ENCODE data around the gene SPRN. TPM values are rescaled to one million over a fixed set of nuclear protein-coding genes. Genes with fewer than 3 reads are reported as not detected.

The SPRN gene
- polyA plus RNA-seq, 2 of the 4 experiments (the other 2 are of a cell fraction) = 0.06 to 0.15 TPM

DNA sequence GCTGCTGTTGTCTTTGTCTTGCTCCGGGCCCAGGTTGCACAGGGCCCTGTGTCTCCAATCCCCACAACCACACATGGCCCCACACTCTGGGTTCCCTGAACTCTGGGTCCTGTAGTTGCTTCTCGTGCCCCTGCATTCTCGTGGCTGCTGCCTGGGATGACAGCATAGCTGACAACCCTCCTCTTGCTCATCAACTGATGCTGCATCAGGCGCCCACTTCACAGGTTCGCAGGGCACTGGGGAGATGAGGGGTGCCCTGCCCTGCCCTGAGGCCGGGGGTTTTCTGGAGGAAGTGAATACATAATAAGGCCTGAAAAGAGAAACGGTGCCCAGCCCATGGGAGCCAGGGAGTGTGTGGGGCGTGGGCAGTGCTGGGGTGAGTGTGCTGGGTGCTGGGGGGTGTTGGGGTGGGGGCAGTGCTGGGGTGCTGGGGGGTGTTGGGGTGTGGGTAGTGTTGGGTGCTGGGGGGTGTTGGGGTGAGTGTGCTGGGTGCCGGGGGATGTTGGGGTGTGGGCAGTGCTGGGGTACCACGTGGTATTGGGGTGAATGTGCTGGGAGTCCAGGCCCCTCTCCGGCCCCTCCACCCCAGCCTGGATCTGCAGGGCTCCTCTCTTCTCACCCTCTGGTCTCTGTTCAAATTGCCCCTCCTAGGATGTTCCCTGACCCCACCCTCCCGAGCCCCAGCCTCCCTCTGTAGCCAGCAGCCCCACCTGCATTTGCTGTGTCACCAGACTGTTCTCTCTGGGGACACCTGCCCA, 32.5 kb downstream of the SPRN start (continued):
- TF ChIP-seq, protein P1, sequence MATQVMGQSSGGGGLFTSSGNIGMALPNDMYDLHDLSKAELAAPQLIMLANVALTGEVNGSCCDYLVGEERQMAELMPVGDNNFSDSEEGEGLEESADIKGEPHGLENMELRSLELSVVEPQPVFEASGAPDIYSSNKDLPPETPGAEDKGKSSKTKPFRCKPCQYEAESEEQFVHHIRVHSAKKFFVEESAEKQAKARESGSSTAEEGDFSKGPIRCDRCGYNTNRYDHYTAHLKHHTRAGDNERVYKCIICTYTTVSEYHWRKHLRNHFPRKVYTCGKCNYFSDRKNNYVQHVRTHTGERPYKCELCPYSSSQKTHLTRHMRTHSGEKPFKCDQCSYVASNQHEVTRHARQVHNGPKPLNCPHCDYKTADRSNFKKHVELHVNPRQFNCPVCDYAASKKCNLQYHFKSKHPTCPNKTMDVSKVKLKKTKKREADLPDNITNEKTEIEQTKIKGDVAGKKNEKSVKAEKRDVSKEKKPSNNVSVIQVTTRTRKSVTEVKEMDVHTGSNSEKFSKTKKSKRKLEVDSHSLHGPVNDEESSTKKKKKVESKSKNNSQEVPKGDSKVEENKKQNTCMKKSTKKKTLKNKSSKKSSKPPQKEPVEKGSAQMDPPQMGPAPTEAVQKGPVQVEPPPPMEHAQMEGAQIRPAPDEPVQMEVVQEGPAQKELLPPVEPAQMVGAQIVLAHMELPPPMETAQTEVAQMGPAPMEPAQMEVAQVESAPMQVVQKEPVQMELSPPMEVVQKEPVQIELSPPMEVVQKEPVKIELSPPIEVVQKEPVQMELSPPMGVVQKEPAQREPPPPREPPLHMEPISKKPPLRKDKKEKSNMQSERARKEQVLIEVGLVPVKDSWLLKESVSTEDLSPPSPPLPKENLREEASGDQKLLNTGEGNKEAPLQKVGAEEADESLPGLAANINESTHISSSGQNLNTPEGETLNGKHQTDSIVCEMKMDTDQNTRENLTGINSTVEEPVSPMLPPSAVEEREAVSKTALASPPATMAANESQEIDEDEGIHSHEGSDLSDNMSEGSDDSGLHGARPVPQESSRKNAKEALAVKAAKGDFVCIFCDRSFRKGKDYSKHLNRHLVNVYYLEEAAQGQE (IDR thresholded peaks at IDR 0.05) = no peak
- TF ChIP-seq TFCP2L1 (CRISPR knock-in tag; IDR thresholded peaks at IDR 0.05) (no peak), EP300 (IDR thresholded peaks at IDR 0.05) (no peak), CHD4 (IDR thresholded peaks at IDR 0.05; ENCODE audit: borderline replicate concordance) (no peak), HOXB5 (CRISPR knock-in tag; IDR thresholded peaks at IDR 0.05) (no peak), RCOR1 (IDR thresholded peaks at IDR 0.05; ENCODE audit: low read depth, low read length) (no peak), CBX2 (IDR thresholded peaks at IDR 0.05; ENCODE audit: borderline replicate concordance, low read depth) (no peak), MAFK (IDR thresholded peaks at IDR 0.05; ENCODE audit: partially characterized antibody) (no peak), RARB (CRISPR knock-in tag; IDR thresholded peaks at IDR 0.05) (no peak)
- TF ChIP-seq, protein P2, sequence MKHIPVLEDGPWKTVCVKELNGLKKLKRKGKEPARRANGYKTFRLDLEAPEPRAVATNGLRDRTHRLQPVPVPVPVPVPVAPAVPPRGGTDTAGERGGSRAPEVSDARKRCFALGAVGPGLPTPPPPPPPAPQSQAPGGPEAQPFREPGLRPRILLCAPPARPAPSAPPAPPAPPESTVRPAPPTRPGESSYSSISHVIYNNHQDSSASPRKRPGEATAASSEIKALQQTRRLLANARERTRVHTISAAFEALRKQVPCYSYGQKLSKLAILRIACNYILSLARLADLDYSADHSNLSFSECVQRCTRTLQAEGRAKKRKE (CRISPR knock-in tag; IDR thresholded peaks at IDR 0.05; ENCODE audit: low read depth) = no peak

DNA sequence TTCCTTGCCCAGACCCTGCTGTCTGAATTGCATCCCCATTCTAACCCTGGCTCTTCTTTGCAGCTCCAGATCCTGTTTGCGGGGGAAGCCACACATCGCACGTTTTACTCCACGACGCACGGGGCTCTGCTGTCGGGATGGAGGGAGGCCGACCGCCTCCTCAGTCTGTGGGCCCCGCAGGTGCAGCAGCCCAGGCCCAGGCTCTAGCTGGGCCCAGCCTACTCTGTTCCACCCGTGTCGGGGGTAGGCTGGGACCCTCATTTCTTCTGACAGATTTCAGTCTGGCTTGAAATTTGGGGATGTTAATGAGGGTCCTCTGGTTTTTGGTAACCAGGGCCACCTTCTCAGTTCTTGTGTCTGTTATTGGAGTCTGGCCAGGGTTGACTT, 33.2 kb downstream of the SPRN start:
- CTCF ChIA-PET = interaction anchor here (0.9 to 3.0 kb wide), 3 partner anchors 10 to 62 kb away, joined by 3 to 15 read pairs (median 3); no protein-coding TSS in a partner anchor
- POLR2A ChIA-PET = interaction anchor here (1.2 kb wide), 1 partner anchor 10 kb away, joined by 3 read pairs; no protein-coding TSS in a partner anchor
- no peak for DNase-seq (ENCODE audit: low read depth in 1 of 2, low spot score in 1 of 2)
- no peak for FAIRE-seq
- Histone ChIP-seq H3K4me2 (no peak overlapping the region), H3K4me3 (no peak overlapping the region), H3K4me1 (peaks cover 14% of the 10 kb centered on the region; the same call in 2 of the 3 replicates), H3K9me3 (no peaks in the 10 kb centered on the region), H3K27ac (no peak overlapping the region)
- TF ChIP-seq RAD21 (conservative IDR thresholded peaks at IDR 0.05 in 1 of 2, IDR thresholded peaks at IDR 0.05 in 1 of 2) (no peak), ZC3H11A (IDR thresholded peaks at IDR 0.05) (no peak), NR3C1 (IDR thresholded peaks at IDR 0.05) (no peak), ZNF302 (CRISPR knock-in tag; IDR thresholded peaks at IDR 0.05) (no peak), FOSB (CRISPR knock-in tag; IDR thresholded peaks at IDR 0.05) (no peak), KDM5A (IDR thresholded peaks at IDR 0.05) (no peak), EHMT2 (IDR thresholded peaks at IDR 0.05; ENCODE audit: low read depth) (no peak), ZFP36 (IDR thresholded peaks at IDR 0.05; ENCODE audit: borderline replicate concordance, partially characterized antibody) (no peak)
- TF ChIP-seq, protein P1 (IDR thresholded peaks at IDR 0.05) = no peak
- TF ChIP-seq, protein P3, sequence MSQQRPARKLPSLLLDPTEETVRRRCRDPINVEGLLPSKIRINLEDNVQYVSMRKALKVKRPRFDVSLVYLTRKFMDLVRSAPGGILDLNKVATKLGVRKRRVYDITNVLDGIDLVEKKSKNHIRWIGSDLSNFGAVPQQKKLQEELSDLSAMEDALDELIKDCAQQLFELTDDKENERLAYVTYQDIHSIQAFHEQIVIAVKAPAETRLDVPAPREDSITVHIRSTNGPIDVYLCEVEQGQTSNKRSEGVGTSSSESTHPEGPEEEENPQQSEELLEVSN (IDR thresholded peaks at IDR 0.05; ENCODE audit: borderline replicate concordance, low read depth) = no peak
- WGBS (ENCODE audit: missing lambda C conversion rate) = 94% methylated on average over 12 of the region's 12 CpGs
- ATAC-seq = no peak
